Measurements from ENCODE around the gene PLCH1.

DNA sequence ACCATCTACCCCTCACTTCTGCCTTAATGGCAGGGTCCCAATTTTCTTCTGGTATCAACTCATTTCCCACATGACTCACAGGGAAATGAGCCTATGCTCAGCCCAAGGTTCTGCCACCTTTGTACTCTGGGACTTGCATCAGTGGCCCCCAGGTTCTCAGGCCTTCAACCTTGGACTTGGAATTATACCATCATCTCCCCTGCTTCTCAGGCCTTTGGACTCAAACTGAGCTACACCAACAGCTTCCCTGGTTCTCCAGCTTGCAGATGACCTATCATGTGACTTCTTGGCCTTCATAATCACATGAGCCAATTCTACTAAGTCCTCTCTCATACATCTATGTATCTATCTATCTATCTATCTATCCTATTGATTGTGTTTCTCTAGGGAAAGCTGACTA lies 149.5 kb downstream of the PLCH1 start:
- TF ChIP-seq SRF (IDR thresholded peaks at IDR 0.05; ENCODE audit: low read depth, low read length) (no peak), EGR1 (IDR thresholded peaks at IDR 0.05; ENCODE audit: borderline replicate concordance, low read depth, low read length) (no peak), KDM1A (IDR thresholded peaks at IDR 0.05; ENCODE audit: borderline replicate concordance, low read length) (no peak), TCF12 (IDR thresholded peaks at IDR 0.05; ENCODE audit: low read depth, low read length) (no peak), CEBPB (IDR thresholded peaks at IDR 0.05; ENCODE audit: low read depth, low read length) (no peak), RAD21 (IDR thresholded peaks at IDR 0.05 in 1 of 2, conservative IDR thresholded peaks at IDR 0.05 in 1 of 2; ENCODE audit: low read depth in 2 of 2, low read length in 2 of 2) (no peak), POLR2A (IDR thresholded peaks at IDR 0.05; ENCODE audit: control extremely low read depth in 1 of 2, low read depth in 2 of 2, low read length in 2 of 2) (no peak)
- TF ChIP-seq, protein P1, sequence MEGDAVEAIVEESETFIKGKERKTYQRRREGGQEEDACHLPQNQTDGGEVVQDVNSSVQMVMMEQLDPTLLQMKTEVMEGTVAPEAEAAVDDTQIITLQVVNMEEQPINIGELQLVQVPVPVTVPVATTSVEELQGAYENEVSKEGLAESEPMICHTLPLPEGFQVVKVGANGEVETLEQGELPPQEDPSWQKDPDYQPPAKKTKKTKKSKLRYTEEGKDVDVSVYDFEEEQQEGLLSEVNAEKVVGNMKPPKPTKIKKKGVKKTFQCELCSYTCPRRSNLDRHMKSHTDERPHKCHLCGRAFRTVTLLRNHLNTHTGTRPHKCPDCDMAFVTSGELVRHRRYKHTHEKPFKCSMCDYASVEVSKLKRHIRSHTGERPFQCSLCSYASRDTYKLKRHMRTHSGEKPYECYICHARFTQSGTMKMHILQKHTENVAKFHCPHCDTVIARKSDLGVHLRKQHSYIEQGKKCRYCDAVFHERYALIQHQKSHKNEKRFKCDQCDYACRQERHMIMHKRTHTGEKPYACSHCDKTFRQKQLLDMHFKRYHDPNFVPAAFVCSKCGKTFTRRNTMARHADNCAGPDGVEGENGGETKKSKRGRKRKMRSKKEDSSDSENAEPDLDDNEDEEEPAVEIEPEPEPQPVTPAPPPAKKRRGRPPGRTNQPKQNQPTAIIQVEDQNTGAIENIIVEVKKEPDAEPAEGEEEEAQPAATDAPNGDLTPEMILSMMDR (IDR thresholded peaks at IDR 0.05; ENCODE audit: control extremely low read depth in 1 of 3, insufficient read depth in 1 of 3, low read depth in 1 of 3, low read length in 3 of 3): no peak

Measured in H1 (cell line).